NT2/D1 (cell line): ENCODE measurements around the gene TMEM200C.

Source experiments
- SUZ12 ChIP-seq: IDR thresholded peaks from 2 replicates; pipeline ENCODE4 v1.6.1; 2011; ENCODE audit not compliant: insufficient read length, insufficient read depth; ENCODE audit errors: extremely low read depth
- YY1 ChIP-seq: IDR thresholded peaks from 2 replicates; pipeline ENCODE4 v1.6.1; 2011; ENCODE audit not compliant: insufficient read length, insufficient read depth
- ZNF274 ChIP-seq: IDR thresholded peaks from 2 replicates; pipeline ENCODE4 v1.6.1; 2011; ENCODE audit warnings: mild to moderate bottlenecking, low read depth, low read length

DNA sequence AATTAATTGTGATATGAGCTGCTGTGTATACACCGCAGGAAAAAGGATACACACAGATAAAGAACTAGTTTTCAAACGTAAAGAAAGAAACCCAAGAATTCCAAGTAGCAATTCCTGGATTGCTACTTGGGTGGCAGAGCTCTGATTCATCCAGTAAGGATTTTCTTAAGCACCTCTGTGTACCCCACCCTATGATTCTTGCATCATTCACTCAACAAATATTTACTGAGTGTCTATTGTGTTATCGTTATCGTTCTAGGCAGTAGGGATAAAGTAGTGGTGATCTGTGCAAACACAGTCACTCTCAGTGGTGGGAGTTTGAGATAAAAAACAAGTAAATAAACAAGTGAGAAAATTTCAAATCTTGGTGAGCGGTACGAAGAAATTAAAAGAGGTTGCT lies 4.9 kb upstream of the TMEM200C start:
- TF ChIP-seq SUZ12 (no peak), ZNF274 (no peak), YY1 (no peak)
